Gastroesophageal sphincter (tissue), 4 donors: ENCODE results near the gene AK3. TPM values are rescaled to one million over a fixed set of nuclear protein-coding genes. Genes with fewer than 3 reads are reported as not detected.

ENCODE experiments used
- ATAC-seq: fragments of 150-250 bp; one replicate; pipeline ENCODE4 v1.9.1; 2016; ENCODE audit warnings: mild to moderate bottlenecking, moderate library complexity
- H3K27ac ChIP-seq, 4 donors: fragments of 200-600 bp; sonication (generic) in 3 of 4; 1 replicate in 3 of 4; 2 replicates in 1 of 4; pipeline ENCODE4 v1.5.1; 2016 to 2019
- H3K27me3 ChIP-seq: fragments of 200-600 bp; sonication (generic); one replicate; pipeline ENCODE4 v1.5.1; 2019
- H3K36me3 ChIP-seq, 2 donors: fragments of 200-600 bp; sonication (generic); one replicate each; pipeline ENCODE4 v1.5.1; 2019; ENCODE audit warnings: control low read depth in 1 of 2
- H3K4me1 ChIP-seq, 3 donors: fragments of 200-600 bp; sonication (generic); 1 replicate in 2 of 3; 2 replicates in 1 of 3; pipeline ENCODE4 v1.5.1; 2016 to 2019; ENCODE audit warnings: control low read depth in 2 of 3
- H3K4me3 ChIP-seq, 2 donors: fragments of 200-600 bp; sonication (generic); one replicate each; pipeline ENCODE4 v1.5.1; 2019; ENCODE audit warnings: mild to moderate bottlenecking in 1 of 2, moderate library complexity in 1 of 2
- H3K9me3 ChIP-seq, 3 donors: fragments of 200-600 bp; sonication (generic); one replicate each; pipeline ENCODE4 v1.5.1; 2017 to 2019; ENCODE audit warnings: control low read depth in 2 of 3
- EP300 ChIP-seq: sonication (generic); formaldehyde crosslinking; IDR thresholded peaks from one replicate; pipeline ENCODE4 v1.6.1; 2017; ENCODE audit warnings: antibody characterized with exemption, mild to moderate bottlenecking
- POLR2A ChIP-seq, 2 donors: fragments of 450-650 bp; IDR thresholded peaks; one replicate each; pipeline ENCODE4 v1.6.1; 2017; ENCODE audit warnings: antibody characterized with exemption in 2 of 2, mild to moderate bottlenecking in 2 of 2, moderate library complexity in 1 of 2
- POLR2AphosphoS5 ChIP-seq: sonication (generic); formaldehyde crosslinking; IDR thresholded peaks from one replicate; pipeline ENCODE4 v1.6.1; 2017; ENCODE audit warnings: antibody characterized with exemption
- WGBS, 2 donors: methylation state at CpG; one replicate each; pipeline ENCODE4 v1.1.5; 2018; ENCODE audit warnings: low coverage in 1 of 2; 5-methylcytosine and 5-hydroxymethylcytosine counted together
- total RNA-seq, 4 donors: library from RNA; depleted of rRNA; stranded (reverse); fragments of >200 nt; gene quantifications; one replicate each; pipeline ENCODE4 v1.1.0, GENCODE V29; 2016
- TF ChIP-seq, protein P1 (sequence below), 4 experiments: fragments of 200-600 bp in 2 of 4; fragments of 450-650 bp in 2 of 4; sonication (generic) in 1 of 4; IDR thresholded peaks; one replicate each; pipeline ENCODE4 v1.5.1; 2017 to 2019; ENCODE audit warnings: antibody characterized with exemption in 4 of 4, mild to moderate bottlenecking in 2 of 4, moderate library complexity in 2 of 4

The AK3 gene
- total RNA-seq, 4 donors from 2014 or later = 104 to 139 (median 119) TPM

DNA sequence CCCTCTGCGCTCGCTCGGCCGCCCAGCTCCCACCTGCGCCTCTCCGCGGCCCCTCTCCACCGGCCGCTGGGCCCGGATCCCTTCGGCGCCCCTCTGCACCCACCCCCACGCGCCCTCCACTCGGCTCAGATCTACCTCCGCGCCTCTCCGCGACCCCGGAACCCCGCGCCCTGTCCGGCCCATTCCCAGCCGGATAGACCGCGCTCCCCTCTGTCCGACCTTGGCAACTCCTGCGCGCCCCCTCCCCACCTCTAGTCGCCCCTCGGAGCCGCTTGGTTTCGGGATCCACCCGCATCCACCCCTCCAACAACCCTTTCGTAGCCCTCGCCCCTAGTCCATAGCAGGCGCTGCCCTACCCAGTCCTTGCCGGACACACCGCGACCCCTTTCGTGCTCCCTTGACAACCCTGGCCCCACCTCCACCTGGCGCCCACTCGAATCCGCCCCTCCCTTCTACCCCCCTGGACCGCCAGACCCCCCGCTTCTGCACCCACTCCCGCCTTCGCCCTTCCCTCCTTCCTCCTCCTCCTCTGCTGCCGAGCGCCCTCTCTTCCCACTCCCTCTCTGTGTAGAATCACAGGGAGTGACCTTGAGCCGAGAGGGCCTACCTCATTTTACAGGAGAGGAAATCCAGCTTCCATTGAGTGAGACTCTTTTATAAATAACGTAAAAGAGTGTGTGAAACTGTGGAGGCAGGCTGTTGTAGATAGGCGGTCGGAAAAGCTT is 525 bp upstream of the AK3 start:
- WGBS, 2 donors = 1 to 3% methylated on average over 13 to 19 of the region's 54 CpGs
- H3K4me3 ChIP-seq = peak overlapping the region; percentile 64 to 93
- TF ChIP-seq, protein P1, sequence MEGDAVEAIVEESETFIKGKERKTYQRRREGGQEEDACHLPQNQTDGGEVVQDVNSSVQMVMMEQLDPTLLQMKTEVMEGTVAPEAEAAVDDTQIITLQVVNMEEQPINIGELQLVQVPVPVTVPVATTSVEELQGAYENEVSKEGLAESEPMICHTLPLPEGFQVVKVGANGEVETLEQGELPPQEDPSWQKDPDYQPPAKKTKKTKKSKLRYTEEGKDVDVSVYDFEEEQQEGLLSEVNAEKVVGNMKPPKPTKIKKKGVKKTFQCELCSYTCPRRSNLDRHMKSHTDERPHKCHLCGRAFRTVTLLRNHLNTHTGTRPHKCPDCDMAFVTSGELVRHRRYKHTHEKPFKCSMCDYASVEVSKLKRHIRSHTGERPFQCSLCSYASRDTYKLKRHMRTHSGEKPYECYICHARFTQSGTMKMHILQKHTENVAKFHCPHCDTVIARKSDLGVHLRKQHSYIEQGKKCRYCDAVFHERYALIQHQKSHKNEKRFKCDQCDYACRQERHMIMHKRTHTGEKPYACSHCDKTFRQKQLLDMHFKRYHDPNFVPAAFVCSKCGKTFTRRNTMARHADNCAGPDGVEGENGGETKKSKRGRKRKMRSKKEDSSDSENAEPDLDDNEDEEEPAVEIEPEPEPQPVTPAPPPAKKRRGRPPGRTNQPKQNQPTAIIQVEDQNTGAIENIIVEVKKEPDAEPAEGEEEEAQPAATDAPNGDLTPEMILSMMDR (IDR thresholded peaks at IDR 0.05) = no peak
- no peak for TF ChIP-seq POLR2A (IDR thresholded peaks at IDR 0.05)
- TF ChIP-seq POLR2AphosphoS5 = no peak
- no peaks in the 10 kb centered on the region for H3K27me3 ChIP-seq
- H3K36me3 ChIP-seq = no peaks in the 10 kb centered on the region
- peaks cover 0 to 47% (median 11%) of the 10 kb centered on the region in 3 donors for H3K4me1 ChIP-seq
- H3K9me3 ChIP-seq = no peaks in the 10 kb centered on the region
- ATAC-seq = peak; percentile 30
- H3K27ac ChIP-seq = peak overlapping the region; percentile 65 to 97 (median 96)

DNA sequence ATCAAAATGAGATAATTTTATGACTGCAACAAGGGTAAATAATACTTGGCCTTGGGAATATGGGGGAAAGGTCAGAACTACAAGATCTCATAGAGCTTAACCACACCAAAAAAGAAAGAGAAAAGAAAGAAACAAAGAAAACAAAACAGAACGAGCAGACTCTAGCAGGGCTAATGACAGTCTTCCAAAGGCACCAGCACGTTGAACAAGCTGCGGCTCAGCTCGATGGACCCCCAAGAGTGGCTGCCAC is 689 bp downstream of the AK3 start:
- peaks cover 0 to 47% (median 11%) of the 10 kb centered on the region in 3 donors for H3K4me1 ChIP-seq
- no peaks in the 10 kb centered on the region for H3K36me3 ChIP-seq
- no peaks in the 10 kb centered on the region for H3K9me3 ChIP-seq
- H3K27me3 ChIP-seq = no peaks in the 10 kb centered on the region
- peak overlapping the region; percentile 71 to 97 (median 96) for H3K27ac ChIP-seq
- TF ChIP-seq POLR2A (IDR thresholded peaks at IDR 0.05) (no peak), POLR2AphosphoS5 (no peak), EP300 (no peak)
- TF ChIP-seq, protein P1 (IDR thresholded peaks at IDR 0.05) = no peak
- peak overlapping the region; percentile 64 to 93 for H3K4me3 ChIP-seq
- 0% methylated on average over 4 of the region's 4 CpGs for WGBS, 2 donors
- ATAC-seq = no peak

DNA sequence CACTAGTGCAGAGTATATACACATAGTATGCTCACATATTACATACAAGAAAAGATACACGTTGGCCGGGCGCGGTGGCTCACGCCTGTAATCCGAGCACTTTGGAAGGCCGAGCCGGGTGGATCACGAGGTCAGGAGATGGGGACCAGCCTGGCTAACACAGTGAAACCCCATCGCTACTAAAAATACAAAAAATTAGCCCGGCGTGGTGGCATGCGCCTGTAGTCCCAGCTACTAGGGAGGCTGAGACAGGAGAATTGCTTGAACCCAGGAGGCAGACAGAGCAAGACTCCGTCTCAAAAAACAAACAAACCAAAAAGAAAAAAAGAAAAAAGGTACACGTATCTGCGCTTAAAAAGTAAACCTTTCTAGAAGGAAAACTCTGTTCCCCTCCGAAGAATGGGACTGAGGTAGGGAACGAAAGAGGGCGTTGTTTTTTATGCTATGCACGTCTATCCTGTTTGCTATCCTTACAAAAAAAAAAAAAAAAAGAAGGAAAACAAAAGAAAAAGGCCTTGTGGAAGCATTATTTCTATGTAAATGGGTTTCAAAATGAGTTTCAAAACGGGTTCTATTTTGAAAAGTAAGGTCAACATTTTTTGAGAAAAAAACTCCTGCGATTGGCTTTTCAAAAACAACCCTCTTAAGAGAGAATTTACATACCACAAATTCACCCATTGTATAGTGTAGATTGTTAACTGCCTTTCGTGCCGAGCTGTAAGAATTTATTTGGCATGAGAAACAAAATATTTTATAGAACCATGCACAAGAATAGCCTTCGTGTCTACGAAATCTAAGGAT is 1.2 kb downstream of the AK3 start:
- Histone ChIP-seq H3K9me3 (no peaks in the 10 kb centered on the region), H3K36me3 (no peaks in the 10 kb centered on the region), H3K4me3 (peak overlapping the region; percentile 64 to 93), H3K27ac (peak overlapping the region; percentile 71 to 97 (median 96)), H3K27me3 (no peaks in the 10 kb centered on the region), H3K4me1 (peaks cover 0 to 48% (median 11%) of the 10 kb centered on the region in 3 donors)
- TF ChIP-seq, protein P1 (IDR thresholded peaks at IDR 0.05) = no peak
- TF ChIP-seq POLR2A (IDR thresholded peaks at IDR 0.05) (no peak), POLR2AphosphoS5 (no peak), EP300 (no peak)
- 39% methylated on average over 21 to 22 of the region's 26 CpGs for WGBS, 2 donors
- ATAC-seq = no peak

DNA sequence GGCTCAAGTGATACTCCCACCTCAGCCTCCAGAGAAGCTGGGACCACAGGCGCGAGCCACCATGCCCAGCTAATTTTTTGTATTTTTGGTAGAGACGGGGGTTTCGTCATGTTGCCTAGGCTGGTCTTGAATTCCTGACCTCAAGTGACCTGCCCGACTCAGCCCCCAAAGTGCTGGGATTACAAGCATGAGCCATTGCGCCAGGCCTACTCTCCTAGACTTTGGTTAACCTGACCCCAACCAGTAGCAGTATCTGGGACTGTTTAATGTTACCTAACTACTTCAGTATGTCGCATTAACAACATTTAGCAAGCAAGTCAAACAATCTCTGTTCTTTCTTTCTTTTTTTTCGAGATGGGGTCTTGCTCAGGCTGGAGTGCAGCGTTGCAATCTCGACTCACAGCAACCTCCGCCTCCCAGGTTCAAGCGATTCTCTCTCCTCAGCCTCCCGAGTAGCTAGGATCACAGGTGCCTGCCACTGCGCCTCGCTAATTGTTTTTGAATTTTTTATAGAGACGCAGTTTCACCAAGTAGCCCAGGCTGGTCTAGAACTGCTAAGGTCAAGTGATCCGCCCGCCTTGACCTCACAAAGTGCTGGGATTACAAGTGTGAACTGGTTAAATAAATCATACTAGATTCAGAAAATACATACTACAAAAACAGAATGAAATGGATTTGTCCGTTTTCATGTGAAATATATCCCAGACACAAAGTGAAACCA is 2.0 kb downstream of the AK3 start:
- H3K36me3 ChIP-seq = no peaks in the 10 kb centered on the region
- WGBS, 2 donors = 83 to 90% methylated on average over 8 to 15 of the region's 19 CpGs
- no peaks in the 10 kb centered on the region for H3K9me3 ChIP-seq
- peak overlapping the region in 1 of 2 donors; percentile 93 for H3K4me3 ChIP-seq
- H3K27me3 ChIP-seq = no peaks in the 10 kb centered on the region
- TF ChIP-seq, protein P1 (IDR thresholded peaks at IDR 0.05) = no peak
- TF ChIP-seq EP300 = no peak
- TF ChIP-seq POLR2A (IDR thresholded peaks at IDR 0.05) = no peak
- TF ChIP-seq POLR2AphosphoS5 = no peak
- ATAC-seq = no peak
- H3K4me1 ChIP-seq = peaks cover 0 to 54% (median 11%) of the 10 kb centered on the region in 3 donors
- peak overlapping the region in 3 of 4 donors; percentile 54 to 97 (median 97) for H3K27ac ChIP-seq
